BE2C (cell line): ENCODE results near the gene SEPTIN1.

Source experiments
- DNase-seq: peaks from one replicate; pipeline ENCODE4 v3.0.0-alpha.2; 2020
- H3K27me3 ChIP-seq: fragments of 250-450 bp; sonication (Bioruptor Pico); 2 replicates; pipeline ENCODE4 v1.5.1; 2020; ENCODE audit warnings: mild to moderate bottlenecking
- H3K36me3 ChIP-seq: fragments of 250-450 bp; sonication (Bioruptor Pico); 2 replicates; pipeline ENCODE4 v1.5.1; 2020; ENCODE audit warnings: mild to moderate bottlenecking
- H3K4me1 ChIP-seq: fragments of 250-450 bp; sonication (Bioruptor Pico); 2 replicates; pipeline ENCODE4 v1.5.1; 2020
- H3K4me3 ChIP-seq: 2 replicates; pipeline ENCODE4 v1.5.1; 2011; ENCODE audit warnings: low read depth, low read length
- H3K9me3 ChIP-seq: fragments of 250-450 bp; sonication (Bioruptor Pico); 2 replicates; pipeline ENCODE4 v1.5.1; 2020
- TF ChIP-seq, protein P1 (sequence below): IDR thresholded peaks from 2 replicates; pipeline ENCODE4 v1.5.1; 2012; ENCODE audit warnings: mild to moderate bottlenecking, low read depth, low read length

The SEPTIN1 gene

DNA sequence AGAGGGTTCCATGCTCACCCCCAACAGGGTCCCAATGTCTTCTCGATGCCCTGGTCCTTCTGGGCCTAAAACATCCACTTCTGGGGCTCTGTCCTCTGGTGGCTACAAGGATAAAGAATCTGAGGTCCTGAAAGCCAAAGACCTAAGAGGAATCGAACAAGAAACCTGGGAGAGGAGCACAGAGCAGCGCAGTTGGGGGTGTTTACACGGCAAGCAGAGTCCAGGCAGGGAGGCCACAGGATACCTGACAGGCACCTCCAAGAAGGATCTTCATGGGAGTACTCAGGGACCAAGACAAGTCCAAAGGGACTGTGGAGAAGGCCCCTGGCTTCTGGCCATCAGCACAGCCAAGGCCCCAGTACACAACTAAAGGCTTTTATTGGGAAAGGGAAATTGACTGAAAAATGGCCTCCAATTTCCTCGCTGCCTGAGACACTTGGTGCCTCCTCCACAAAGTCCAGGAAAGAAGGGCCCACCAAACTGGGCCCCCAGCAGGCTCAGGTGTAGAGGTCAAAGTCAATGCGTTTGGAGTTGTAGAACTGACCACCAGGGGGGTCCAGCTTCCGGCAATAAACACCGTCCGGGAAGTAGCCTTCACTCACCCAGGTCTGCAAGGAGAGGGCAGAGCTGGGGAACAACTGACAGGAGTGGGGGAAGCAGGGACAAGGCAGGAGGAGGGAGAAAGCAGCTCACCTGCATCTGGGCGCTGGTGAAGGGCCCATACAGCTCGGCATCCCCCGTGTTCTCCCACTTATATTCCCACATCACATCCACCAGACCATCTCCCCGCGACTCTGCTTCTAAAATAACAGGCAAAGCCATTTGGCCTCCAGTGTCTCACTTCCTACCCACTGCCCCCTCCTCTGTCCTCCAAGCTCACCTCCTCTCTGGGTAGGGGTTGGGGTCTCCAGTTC is 29.6 kb downstream of the SEPTIN1 start:
- no peaks in the 10 kb centered on the region for H3K9me3 ChIP-seq
- H3K27me3 ChIP-seq: no peaks in the 10 kb centered on the region
- H3K4me3 ChIP-seq: no peak overlapping the region
- H3K4me1 ChIP-seq: no peaks in the 10 kb centered on the region
- DNase-seq: no peak
- peaks cover 41% of the 10 kb centered on the region for H3K36me3 ChIP-seq
- TF ChIP-seq, protein P1, sequence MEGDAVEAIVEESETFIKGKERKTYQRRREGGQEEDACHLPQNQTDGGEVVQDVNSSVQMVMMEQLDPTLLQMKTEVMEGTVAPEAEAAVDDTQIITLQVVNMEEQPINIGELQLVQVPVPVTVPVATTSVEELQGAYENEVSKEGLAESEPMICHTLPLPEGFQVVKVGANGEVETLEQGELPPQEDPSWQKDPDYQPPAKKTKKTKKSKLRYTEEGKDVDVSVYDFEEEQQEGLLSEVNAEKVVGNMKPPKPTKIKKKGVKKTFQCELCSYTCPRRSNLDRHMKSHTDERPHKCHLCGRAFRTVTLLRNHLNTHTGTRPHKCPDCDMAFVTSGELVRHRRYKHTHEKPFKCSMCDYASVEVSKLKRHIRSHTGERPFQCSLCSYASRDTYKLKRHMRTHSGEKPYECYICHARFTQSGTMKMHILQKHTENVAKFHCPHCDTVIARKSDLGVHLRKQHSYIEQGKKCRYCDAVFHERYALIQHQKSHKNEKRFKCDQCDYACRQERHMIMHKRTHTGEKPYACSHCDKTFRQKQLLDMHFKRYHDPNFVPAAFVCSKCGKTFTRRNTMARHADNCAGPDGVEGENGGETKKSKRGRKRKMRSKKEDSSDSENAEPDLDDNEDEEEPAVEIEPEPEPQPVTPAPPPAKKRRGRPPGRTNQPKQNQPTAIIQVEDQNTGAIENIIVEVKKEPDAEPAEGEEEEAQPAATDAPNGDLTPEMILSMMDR: peak; percentile 44

DNA sequence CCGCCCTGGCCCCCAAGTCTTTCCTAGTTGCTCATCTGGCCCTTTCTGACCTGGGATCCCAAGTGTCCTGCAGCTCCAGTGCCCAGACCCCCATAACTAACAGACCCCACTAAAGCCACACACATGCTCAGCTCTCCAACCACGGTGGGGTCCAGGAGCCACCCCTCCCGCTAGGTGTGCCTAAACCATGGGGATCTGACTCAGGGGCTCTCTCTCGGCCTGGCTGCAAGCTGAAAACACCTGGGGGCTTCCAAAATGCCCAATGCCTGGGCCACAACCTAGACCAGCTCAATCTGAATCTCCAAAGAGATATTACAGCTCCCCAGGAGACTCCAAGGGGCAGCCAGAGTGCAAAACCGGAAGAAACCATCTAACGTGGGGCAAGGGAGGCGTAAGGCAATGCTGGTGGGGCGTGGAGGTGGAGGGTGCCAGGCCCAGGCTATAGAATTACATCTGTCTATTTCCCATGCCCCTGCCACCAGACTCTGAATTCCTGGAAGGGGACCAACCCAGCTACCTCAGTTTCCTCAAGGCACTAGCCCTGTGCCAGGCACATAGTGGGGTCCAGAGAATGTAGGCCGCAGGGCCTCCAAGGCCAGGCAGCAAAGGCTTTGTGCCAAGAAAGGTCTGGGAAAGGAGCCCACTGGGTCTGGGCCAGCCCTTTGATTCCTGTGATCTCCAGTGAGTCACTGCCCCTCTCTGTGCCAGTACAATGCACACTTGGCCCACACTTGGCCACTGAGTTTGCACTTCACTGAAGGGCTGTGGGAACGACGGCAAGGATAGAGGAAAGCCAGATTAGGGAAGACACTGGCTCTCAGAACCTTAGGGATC is 30.6 kb downstream of the SEPTIN1 start:
- Histone ChIP-seq H3K4me3 (no peak overlapping the region), H3K4me1 (no peaks in the 10 kb centered on the region), H3K36me3 (peaks cover 37% of the 10 kb centered on the region), H3K27me3 (no peaks in the 10 kb centered on the region), H3K9me3 (no peaks in the 10 kb centered on the region)
- DNase-seq: no peak
- TF ChIP-seq, protein P1: no peak

DNA sequence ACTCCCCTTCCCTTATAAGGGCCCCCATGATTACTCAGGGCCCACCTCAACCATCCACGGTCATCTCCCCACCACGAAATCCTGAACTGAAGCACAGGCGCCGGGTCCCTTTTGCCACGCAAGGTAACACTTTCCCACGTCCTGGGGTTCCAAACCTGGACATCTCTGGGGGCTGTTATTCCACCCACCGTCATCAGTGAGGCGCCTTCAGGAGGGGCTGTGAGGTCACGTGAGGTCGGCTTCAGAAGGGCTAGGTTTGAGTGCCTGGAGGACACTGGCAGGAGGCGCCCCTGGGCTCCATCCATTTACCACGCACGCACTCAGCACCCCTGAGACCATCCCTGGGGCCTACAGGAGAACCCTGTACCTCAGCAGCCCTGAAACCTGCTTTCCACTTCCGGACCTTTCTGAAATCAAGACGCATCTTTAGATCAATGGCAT is 31.3 kb downstream of the SEPTIN1 start:
- DNase-seq: no peak
- Histone ChIP-seq H3K4me3 (no peak overlapping the region), H3K9me3 (no peaks in the 10 kb centered on the region), H3K4me1 (no peaks in the 10 kb centered on the region), H3K27me3 (no peaks in the 10 kb centered on the region), H3K36me3 (peaks cover 37% of the 10 kb centered on the region)
- TF ChIP-seq, protein P1: no peak

DNA sequence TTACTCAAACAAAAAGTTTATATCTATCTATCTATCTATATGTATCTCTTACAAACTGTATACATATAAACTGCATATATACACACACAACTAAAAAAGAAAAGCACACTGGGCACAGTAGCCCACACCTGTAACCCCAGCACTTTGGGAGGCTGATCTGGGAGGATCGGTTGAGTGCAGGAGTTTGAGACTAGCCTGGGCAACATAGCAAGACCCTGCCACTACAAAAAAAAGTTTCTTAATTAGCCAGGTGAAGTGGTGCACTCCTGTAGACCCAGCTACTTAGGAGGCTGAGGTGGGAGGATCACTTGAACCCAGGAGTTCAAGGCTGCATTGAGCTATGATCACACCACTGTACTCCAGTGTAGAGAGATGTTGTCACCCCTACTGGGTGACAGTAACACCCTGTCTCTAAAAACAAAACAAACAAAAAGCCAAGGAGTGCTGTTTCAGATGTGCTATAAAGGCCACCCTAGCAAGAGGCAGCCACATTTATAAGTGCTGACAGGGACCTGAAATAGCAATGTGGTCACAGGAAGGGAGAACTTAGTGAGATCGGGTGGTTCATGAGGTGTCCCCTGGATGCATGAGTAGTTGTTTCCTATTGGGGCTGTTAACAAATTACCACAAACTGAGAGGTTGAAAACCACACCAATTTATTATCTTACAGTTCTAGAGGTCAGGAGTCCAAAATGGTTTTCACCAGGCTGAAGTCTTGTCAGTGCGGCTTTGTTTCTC is 32.1 kb downstream of the SEPTIN1 start:
- TF ChIP-seq, protein P1: no peak
- H3K4me3 ChIP-seq: no peak overlapping the region
- H3K4me1 ChIP-seq: no peaks in the 10 kb centered on the region
- H3K27me3 ChIP-seq: no peaks in the 10 kb centered on the region
- no peak for DNase-seq
- H3K36me3 ChIP-seq: peaks cover 37% of the 10 kb centered on the region
- no peaks in the 10 kb centered on the region for H3K9me3 ChIP-seq

DNA sequence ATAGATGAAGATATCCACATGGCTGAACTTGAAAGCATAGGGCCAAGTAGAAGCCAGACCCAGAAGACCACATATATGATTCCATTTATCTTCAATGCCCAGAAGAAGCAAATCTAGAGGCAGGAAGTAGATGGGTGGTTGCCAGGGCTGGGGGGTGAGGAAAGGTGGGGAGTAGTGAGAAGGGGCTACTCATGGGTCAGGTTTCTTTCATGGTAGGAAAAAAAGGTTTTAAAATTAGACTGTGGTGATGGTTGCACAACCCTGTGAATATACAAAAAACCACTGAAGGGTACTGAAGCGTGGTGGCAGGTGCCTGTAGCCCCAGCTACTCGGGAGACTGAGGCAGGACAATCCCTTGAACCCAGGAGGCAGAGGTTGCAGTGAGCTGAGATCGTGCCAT is 32.7 kb downstream of the SEPTIN1 start:
- no peak overlapping the region for H3K4me3 ChIP-seq
- DNase-seq: no peak
- TF ChIP-seq, protein P1: no peak
- peaks cover 37% of the 10 kb centered on the region for H3K36me3 ChIP-seq
- H3K27me3 ChIP-seq: no peaks in the 10 kb centered on the region
- H3K4me1 ChIP-seq: no peaks in the 10 kb centered on the region
- no peaks in the 10 kb centered on the region for H3K9me3 ChIP-seq
